OCI-LY3 (cell line): ENCODE results near the gene LILRA1.
A peak's percentile ranks its signal among the peaks of the same experiment; 100 is the strongest.
"Not testable (repeated sequence)": the region's sequence is repeated elsewhere in the genome, so short reads cannot be mapped to it uniquely, and the experiment has no call there.

Experiments used
- H2AFZ ChIP-seq: fragments of 200-600, 300-600 bp; shearing (Covaris generic); 2 replicates; pipeline ENCODE4 v1.6.0; 2014; ENCODE audit warnings: antibody characterized with exemption, low read depth, low read length
- H3K27ac ChIP-seq: fragments of 200-600, 300-600 bp; sonication (generic); 2 replicates; pipeline ENCODE4 v1.5.1; 2014; ENCODE audit warnings: mild to moderate bottlenecking, low read length, moderate library complexity, mixed read lengths
- H3K27me3 ChIP-seq: fragments of 200-600, 300-600 bp; sonication (generic); 2 replicates; pipeline ENCODE4 v1.6.1; 2014; ENCODE audit warnings: low read depth, low read length, mixed read lengths
- H3K36me3 ChIP-seq: fragments of 200-600, 300-600 bp; sonication (generic); replicated peaks from 2 replicates; pipeline ENCODE3; 2014; ENCODE audit warnings: low read depth, low read length, mixed read lengths
- H3K4me1 ChIP-seq: fragments of 300-600, 200-600 bp; sonication (generic); 2 replicates; pipeline ENCODE4 v1.6.1; 2014; ENCODE audit warnings: low read length, mixed read lengths
- H3K4me2 ChIP-seq: fragments of 200-600, 300-600 bp; sonication (generic); 2 replicates; pipeline ENCODE4 v1.6.1; 2014; ENCODE audit warnings: low read length, mixed read lengths
- H3K4me3 ChIP-seq: fragments of 300-600, 200-600 bp; sonication (generic); 2 replicates; pipeline ENCODE4 v1.5.1; 2014; ENCODE audit warnings: antibody characterized with exemption, mild to moderate bottlenecking, low read length, moderate library complexity
- H3K79me2 ChIP-seq: fragments of 300-600, 200-600 bp; shearing (Covaris generic); 2 replicates; pipeline ENCODE4 v1.6.1; 2014; ENCODE audit warnings: mild to moderate bottlenecking, low read length, mixed read lengths
- H3K9ac ChIP-seq: fragments of 300-600, 200-600 bp; shearing (Covaris generic); 2 replicates; pipeline ENCODE4 v1.6.0; 2014; ENCODE audit warnings: mild to moderate bottlenecking, low read length, moderate library complexity
- H3K9me3 ChIP-seq: fragments of 200-600, 300-600 bp; shearing (Covaris generic); 2 replicates; pipeline ENCODE4 v1.6.1; 2014; ENCODE audit warnings: low read length, mixed read lengths; ENCODE audit not compliant: insufficient read depth
- H4K20me1 ChIP-seq: fragments of 200-600, 300-600 bp; sonication (generic); 2 replicates; pipeline ENCODE4 v1.6.1; 2016; ENCODE audit warnings: low read length, mixed read lengths; ENCODE audit not compliant: insufficient read depth
- EZH2phosphoT487 ChIP-seq: fragments of 200-600 bp; shearing (Covaris generic); IDR thresholded peaks from 2 replicates; pipeline ENCODE4 v1.6.1; 2018; ENCODE audit warnings: antibody characterized with exemption, mixed run types, low read depth
- TF ChIP-seq, protein P1 (sequence below): fragments of 200-600, 300-600 bp; sonication (generic); IDR thresholded peaks from 2 replicates; pipeline ENCODE4 v1.5.1; 2014; ENCODE audit warnings: antibody characterized with exemption, low read length, low read depth

LILRA1 gene

DNA sequence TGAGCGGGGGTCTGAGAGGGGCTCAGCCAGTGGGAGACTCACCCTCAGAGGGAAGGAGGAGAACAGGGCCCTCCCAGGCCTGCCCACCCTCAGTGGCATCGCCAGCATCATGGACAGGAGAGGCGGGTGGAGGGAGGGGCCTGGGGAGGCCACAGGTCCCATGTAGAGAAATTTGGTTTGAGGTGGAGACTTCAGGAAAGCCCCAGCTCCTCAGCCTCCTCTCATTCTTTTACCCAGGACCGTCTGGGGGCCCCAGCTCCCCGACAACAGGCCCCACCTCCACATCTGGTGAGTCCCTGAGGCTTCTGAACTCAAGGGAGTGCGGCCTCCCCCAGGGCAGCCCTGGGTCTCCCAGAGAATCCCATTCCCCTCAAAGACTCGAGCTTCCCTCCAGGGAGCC lies 40.0 kb downstream of the LILRA1 start:
- Histone ChIP-seq H4K20me1 (no peaks in the 10 kb centered on the region), H2AFZ (no peak overlapping the region), H3K4me2 (no peak overlapping the region), H3K36me3 (no peaks in the 10 kb centered on the region), H3K4me3 (no peak overlapping the region), H3K4me1 (peaks cover 15% of the 10 kb centered on the region), H3K27me3 (no peaks in the 10 kb centered on the region), H3K79me2 (no peaks in the 10 kb centered on the region), H3K27ac (no peak overlapping the region), H3K9me3 (no peaks in the 10 kb centered on the region), H3K9ac (no peak overlapping the region)
- TF ChIP-seq, protein P1, sequence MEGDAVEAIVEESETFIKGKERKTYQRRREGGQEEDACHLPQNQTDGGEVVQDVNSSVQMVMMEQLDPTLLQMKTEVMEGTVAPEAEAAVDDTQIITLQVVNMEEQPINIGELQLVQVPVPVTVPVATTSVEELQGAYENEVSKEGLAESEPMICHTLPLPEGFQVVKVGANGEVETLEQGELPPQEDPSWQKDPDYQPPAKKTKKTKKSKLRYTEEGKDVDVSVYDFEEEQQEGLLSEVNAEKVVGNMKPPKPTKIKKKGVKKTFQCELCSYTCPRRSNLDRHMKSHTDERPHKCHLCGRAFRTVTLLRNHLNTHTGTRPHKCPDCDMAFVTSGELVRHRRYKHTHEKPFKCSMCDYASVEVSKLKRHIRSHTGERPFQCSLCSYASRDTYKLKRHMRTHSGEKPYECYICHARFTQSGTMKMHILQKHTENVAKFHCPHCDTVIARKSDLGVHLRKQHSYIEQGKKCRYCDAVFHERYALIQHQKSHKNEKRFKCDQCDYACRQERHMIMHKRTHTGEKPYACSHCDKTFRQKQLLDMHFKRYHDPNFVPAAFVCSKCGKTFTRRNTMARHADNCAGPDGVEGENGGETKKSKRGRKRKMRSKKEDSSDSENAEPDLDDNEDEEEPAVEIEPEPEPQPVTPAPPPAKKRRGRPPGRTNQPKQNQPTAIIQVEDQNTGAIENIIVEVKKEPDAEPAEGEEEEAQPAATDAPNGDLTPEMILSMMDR = no peak
- no peak for TF ChIP-seq EZH2phosphoT487

DNA sequence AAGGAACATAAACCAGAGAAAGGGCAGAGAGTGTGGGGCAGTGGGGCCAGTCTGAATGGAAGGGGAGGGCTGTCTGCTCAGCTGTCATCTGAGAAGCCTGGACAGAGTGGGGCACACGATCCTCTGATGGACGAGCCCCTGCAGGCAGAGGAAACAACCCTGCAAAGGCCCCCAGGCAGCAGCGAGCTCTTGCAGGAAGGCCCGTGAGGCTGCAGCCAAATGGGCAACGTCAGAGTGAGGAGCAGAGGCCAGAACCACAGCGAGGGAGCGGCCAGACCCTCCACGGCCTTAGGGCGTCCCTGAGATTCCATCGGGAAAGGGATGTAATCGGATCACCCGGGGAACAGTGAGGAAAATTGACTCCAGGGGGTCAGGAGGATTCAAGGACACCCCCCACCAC lies 42.6 kb downstream of the LILRA1 start:
- H3K27ac ChIP-seq, H2AFZ ChIP-seq, H3K9ac ChIP-seq, H3K36me3 ChIP-seq, H3K4me2 ChIP-seq, H3K9me3 ChIP-seq, H3K4me3 ChIP-seq, H4K20me1 ChIP-seq, H3K4me1 ChIP-seq, H3K79me2 ChIP-seq: not testable (repeated sequence)
- peaks cover 22% of the 10 kb centered on the region for H3K27me3 ChIP-seq

DNA sequence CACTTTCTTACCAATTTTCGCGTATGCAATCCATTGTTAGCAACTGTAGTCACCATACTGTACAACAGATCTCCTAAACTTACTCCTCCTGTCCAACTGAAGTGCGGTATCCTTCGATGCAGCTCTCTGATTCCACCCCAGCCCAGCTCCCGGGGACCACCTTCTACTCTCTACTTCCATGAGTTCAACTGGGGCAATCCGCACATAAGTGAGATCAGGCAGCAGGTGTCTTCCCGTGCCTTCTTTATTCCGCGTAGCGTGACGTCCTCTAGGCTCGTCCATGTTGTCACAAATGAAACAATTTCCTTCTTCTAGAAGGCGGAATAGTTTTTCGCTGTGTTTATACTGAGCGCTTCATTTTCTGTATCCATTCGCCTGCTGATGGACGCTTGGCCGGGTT lies 45.3 kb downstream of the LILRA1 start:
- Histone ChIP-seq H3K36me3 (no peaks in the 10 kb centered on the region), H3K9me3 (no peaks in the 10 kb centered on the region), H3K9ac (no peak overlapping the region), H3K4me2 (no peak overlapping the region), H3K79me2 (no peaks in the 10 kb centered on the region), H2AFZ (no peak overlapping the region), H3K4me1 (peaks cover 11% of the 10 kb centered on the region), H3K27ac (no peak overlapping the region), H3K4me3 (no peak overlapping the region), H3K27me3 (peaks cover 27% of the 10 kb centered on the region), H4K20me1 (no peaks in the 10 kb centered on the region)
- TF ChIP-seq EZH2phosphoT487 = no peak
- TF ChIP-seq, protein P1 = no peak

DNA sequence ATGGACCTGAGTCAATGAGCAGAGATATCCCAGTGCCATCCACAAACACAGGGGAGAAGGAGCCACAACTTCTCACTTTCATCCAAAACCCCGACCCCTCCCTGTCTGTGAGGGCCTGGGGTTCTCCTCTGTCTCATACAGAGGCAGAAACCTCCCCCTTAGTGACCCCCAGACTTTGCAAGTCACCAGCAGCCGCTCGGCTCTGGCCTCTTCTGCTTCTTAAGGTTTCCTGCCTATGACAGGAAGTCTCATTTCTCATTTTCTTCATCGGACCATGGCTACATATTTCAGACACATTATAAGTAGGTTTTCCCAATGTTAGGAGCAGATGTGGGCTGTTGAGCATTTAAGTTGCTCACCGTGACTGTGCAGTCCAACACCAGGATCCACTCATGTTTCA lies 49.5 kb downstream of the LILRA1 start:
- not testable (repeated sequence) for H3K36me3 ChIP-seq, H3K9ac ChIP-seq, H4K20me1 ChIP-seq, H3K9me3 ChIP-seq, H3K4me3 ChIP-seq, H3K27ac ChIP-seq, H3K79me2 ChIP-seq, H2AFZ ChIP-seq
- H3K4me1 ChIP-seq = peaks cover 17% of the 10 kb centered on the region
- H3K27me3 ChIP-seq = peaks cover 42% of the 10 kb centered on the region
- peak overlapping the region; percentile 24; the same call in 1 of the 2 replicates for H3K4me2 ChIP-seq

DNA sequence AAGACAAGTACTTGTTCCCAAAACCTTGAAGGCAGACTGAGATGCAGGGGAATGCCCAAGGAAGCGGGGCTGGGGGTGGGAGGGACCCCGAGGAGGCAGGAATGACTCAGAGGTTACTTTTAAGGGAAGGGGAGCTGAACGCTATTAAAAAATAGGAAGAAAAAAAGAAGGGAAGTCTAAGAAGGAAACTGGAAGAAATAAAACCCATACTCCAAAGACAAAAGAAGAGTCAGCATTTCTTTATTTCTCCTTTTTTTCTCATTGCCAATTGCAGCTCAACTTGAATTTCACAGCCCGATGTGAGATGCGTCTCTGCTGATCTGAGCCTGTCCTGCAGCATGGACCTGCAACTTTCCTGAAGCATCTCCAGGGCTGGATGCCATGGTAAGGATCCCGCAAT lies 50.2 kb downstream of the LILRA1 start:
- H3K79me2 ChIP-seq, H3K9me3 ChIP-seq, H2AFZ ChIP-seq, H3K36me3 ChIP-seq, H4K20me1 ChIP-seq, H3K27ac ChIP-seq, H3K4me3 ChIP-seq, H3K9ac ChIP-seq: not testable (repeated sequence)
- Histone ChIP-seq H3K4me2 (peak overlapping the region; percentile 24; the same call in 1 of the 2 replicates), H3K4me1 (peaks cover 17% of the 10 kb centered on the region), H3K27me3 (peaks cover 45% of the 10 kb centered on the region)
